Muscle of back (tissue), 13 donors: ENCODE data around the gene SCART1. TPM values are rescaled to one million over a fixed set of nuclear protein-coding genes. Genes with fewer than 3 reads are reported as not detected.
"Not testable (repeated sequence)": the region's sequence is repeated elsewhere in the genome, so short reads cannot be mapped to it uniquely, and the experiment has no call there.

ENCODE experiments used
- DNase-seq, 3 donors: peaks; one replicate each; pipeline versions ENCODE4 v3.0.0 to v3.0.0-alpha.2; 2013
- long read RNA-seq, 9 donors: transcript quantifications; one replicate each; lab custom pipeline, GENCODE V29; 2026
- polyA plus RNA-seq, 10 donors: library from polyadenylated mRNA; unstranded; fragments of 120-200 nt; gene quantifications; one replicate each; pipeline ENCODE4 v1.2.1, GENCODE V29; 2013; ENCODE audit not compliant: insufficient read length in 10 of 10

SCART1 gene
- polyA plus RNA-seq: 1 to 10 TPM in 5 of 10 donors, under 1 TPM in 5; 0.56 to 2.4 (median 0.98) TPM
- long read RNA-seq, donor 1: 0 reads
- long read RNA-seq, donor 2: 0 reads
- long read RNA-seq, donor 3: 0 reads
- long read RNA-seq, donor 4: 0 reads
- long read RNA-seq, donor 5: 0 reads
- long read RNA-seq, donor 6: 0 reads
- long read RNA-seq, donor 7: 0 reads
- long read RNA-seq, donor 8: 0 reads
- long read RNA-seq, donor 9: 0 reads

DNA sequence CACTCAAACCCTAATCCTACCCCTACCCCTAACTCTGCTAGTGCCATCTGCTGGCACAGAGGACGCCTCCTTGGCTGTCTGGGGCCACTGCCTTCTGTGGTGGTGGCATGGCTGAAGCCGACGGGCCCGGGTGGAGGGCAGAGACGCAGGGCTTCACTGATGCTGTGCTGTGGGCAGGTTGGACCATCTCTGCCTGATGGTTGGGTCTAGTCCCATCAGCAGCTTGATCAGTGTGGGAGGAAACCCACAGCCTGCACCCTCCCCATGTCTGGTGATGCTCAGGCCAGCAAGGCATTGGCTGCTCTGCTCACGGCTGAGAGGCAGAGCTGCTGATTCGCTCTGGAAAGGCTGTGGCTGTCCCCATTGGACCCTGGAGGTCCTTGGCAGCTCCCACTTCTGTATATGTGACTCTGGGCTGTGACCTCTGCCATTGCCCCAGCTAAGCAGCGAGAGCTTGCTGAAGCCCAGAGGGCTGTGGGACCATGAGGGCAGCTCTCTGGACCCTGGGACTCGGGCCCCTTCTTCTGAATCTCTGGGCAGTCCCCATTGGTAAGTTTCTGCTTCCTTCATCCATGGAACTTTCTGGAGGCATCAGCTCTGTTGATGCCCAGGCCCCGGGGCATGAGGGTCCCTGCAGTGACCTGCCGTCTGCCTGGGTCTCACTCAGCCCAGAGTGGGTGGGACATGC is at the start of gene SCART1:
Gene SCART1, plus strand, starts transcription at position 430 of the 688 bp plus-strand sequence. Its CDS starts 53 bp downstream, at position 483.
- no peak for DNase-seq

DNA sequence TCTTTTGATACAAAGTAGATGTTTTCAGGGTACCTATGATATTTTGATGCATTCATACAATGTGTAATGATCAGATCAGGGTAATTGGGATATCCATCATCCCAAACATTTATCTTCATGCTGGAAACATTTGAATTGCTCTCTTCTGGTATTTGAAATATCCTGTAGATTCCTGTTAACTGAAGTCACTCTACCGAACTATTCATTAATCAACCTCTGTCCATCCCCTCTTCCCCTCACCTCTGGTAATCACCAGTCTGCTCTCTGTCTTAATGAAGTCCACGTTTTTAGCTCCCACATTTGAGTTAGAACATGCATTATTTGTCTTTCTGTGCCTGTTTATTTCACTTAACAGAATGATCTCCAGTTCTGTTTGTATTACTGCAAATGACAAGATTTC is 48.5 kb upstream of the SCART1 start:
- no peak for DNase-seq

- no peak for DNase-seq
These were observed 47.8 kb upstream of the SCART1 start for GRCh38 chr10:133405844-133406527.

GRCh38 chr10:133411523-133412380 is 42.0 kb upstream of the SCART1 start:
- no peak for DNase-seq

DNA sequence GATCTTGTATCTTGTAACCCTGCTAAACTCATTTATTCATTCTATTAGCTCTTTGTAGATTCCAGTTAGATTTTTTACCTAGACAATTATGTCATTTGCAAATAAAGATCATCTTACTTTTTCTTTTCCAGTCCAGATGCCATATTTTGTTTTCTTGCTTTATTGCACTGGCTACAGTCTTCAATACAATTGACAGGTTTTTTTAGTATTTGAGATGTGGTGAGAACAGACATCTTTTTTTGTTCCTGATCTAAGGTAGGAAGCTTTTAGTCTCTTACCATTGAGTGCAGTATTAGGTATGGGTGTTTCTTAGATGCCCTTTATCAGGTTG is 41.4 kb upstream of the SCART1 start:
- no peak for DNase-seq

DNA sequence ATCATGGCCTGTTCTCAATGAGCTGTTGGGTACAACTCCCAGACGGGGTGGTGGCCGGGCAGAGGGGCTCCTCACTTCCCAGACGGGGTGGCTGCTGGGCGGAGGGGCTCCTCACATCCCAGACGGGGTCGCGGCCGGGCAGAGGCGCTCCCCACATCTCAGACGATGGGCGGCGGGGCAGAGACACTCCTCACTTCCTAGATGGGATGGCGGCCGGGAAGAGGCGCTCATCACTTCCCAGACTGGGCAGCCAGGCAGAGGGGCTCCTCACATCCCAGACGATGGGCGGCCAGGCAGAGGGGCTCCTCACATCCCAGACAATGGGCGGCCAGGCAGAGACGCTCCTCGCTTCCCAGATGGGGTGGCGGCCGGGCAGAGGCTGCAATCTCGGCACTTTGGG is 39.3 kb upstream of the SCART1 start:
- DNase-seq: not testable (repeated sequence)

DNA sequence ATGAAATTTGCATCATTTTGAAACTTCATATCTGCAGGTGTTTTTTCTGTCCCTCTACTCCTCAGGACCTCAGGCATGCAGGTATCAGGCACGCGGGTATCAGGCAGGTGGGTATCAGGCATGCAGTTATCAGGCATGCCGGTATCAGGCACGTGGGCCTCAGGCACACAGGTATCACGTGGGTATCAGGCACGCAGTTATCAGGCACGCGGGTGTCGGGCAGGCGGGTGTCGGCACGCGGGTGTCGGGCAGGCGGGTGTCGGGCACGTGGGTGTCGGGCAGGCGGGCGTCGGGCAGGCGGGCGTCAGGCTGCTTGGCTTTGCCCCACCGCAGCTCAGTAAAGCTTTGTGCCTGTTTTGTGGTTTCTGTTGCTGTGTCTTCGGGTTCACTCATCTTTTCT is 38.0 kb upstream of the SCART1 start:
- DNase-seq: no peak

- DNase-seq: no peak
These were observed 35.3 kb upstream of the SCART1 start for GRCh38 chr10:133418289-133418993.

- no peak for DNase-seq
These were observed 34.4 kb upstream of the SCART1 start for GRCh38 chr10:133419211-133419950.

GRCh38 chr10:133420028-133420427 is 33.7 kb upstream of the SCART1 start:
- DNase-seq: no peak

GRCh38 chr10:133420579-133420978 is 33.2 kb upstream of the SCART1 start:
- no peak for DNase-seq

DNA sequence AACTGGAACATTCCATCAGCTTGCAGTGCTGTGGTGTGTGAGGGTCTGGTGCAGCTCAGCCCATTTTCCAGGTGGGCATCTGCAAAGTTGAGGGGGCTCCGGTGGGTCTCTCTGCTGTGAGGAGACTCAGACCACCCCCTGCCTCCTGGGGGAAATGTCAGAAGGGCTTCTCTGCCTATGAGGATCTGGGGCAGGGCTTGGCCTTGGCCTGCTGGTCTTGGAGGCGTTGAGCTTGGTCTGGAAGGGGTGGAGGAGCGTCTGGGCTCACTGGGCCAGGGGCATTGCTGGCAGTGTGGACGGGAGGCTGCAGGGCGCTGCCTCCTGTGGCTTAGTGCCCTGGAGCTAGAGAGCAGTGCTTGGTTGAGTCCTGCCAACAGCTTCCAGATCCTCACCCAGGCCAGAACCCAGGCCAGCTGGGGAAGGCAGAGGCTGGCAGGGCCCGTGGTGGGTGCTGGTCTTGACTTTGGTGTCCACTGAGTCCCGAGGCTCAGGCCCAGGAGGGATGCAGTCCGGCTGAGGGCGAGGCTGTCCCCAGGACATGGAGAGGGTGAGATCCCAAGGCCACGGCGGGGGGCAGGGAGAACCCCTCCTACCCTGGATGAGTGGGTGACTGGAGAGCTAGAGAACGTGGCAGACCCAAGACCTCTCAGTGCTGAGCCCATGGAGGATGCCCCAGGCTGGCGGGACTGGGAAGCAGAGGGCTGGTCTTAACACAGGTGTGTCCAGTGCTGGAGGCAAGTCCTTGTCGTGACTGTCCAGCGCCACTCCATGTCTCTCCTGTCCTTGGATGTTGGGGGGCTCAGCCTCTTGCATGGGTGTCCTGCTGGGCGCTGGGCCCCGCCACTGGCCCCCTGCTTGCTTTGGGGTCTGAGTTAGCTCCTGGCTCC is 32.2 kb upstream of the SCART1 start:
- DNase-seq: no peak

DNA sequence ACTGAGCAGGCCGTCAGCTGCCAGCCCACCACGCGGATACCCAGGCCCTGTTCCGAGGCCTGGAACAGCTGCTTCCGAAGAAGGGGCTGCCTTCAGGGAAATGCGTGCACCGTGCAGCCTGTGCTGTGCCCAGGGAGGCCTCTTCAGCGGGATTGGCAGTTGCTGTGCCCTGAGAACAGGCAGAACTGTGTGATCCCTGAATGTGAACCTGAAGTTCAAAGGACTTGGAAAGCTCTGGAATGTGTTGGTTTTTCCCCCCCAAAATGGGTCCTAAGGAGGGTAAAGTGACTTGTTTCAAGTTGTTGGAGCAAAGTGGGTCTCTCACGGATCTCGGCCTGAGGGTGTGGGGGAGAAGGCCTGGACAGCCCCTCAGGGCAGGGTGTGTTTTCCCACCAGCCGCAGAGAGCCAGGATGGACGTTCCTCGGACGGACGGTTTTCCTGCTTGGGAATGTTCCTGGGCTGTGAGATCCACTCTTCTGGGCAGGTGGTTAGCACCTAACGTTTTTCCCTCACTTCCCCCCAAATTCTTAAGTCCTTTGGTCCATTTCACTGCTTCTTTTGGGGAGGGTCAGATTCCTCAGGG is 31.4 kb upstream of the SCART1 start:
- DNase-seq: peak in 1 of 3 donors; percentile 29

GRCh38 chr10:133422807-133423771 is 30.7 kb upstream of the SCART1 start:
- peak in 1 of 3 donors; percentile 19 for DNase-seq

DNA sequence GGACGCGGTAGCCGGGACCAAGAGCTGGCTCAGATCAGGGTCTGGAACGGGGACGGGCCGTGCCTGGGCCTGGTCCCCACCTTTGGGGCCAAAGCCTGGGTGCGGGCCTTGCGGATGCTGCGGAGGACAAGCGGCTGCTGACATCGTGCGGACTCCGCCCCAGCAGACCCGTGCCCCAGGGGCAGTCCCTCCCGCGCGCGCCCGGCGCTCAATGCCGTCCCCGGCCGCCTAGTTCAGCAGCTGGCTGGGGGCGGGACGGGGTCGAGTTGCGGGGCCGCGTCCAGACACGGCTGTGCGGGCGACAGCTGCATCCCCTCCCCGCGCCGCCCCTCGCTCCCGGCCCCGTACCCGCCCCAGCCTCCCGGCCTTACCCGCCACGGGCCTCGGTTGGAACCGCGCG is 29.6 kb upstream of the SCART1 start:
- peak in 1 of 3 donors; percentile 37 for DNase-seq

DNA sequence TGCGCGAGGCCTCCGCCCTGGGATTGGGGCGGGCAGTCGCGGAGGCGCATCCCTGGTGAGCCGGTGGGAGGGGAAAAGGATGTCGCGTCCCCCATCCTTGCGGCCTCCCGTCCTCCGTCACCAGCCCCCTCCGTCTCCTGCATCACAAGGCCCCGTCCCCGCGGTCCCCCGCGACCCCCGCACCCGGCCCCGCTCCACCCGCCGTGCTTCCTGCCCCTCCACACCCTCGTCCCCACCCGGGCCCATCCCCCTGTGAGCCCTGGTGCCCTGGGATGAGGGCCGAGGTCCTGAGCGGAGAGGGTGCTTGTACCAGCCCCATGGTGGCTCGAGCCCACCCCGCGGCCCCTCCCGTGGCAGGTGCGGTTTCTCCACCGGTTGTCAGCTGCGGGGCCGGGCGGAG is 29.1 kb upstream of the SCART1 start, which contains the start of gene SPRN:
Gene SPRN, minus strand, starts transcription at position 25 of the 400 bp plus-strand sequence. CDS start 944 bp downstream, outside the sequence.
- not testable (repeated sequence) for DNase-seq

DNA sequence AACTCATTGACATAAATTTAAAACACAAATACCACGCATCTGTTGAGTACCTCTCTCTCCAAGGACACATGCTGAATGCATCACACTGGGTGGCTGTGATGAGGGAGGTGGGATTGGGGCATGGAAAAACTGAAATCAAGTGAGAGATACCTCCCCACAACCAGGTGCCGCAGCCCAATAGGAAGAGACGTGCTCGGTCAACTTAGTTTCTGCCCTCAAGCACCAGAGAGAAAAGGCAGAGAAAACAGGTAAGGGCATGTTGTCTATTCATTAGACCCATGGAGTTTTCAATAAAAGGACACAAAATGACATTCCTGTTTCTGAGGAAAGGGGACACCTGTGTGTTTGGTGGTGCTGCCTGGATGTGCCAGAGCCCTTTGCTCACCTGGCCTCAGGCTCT is 24.2 kb upstream of the SCART1 start:
- DNase-seq: not testable (repeated sequence)
